Stomach (tissue), 9 donors: ENCODE results near the gene STXBP6. TPM values are rescaled to one million over a fixed set of nuclear protein-coding genes. Genes with fewer than 3 reads are reported as not detected.

Source experiments
- DNase-seq, 2 donors: peaks; one replicate each; pipeline versions ENCODE4 v3.0.0 to v3.0.0-alpha.2; 2013 to 2019
- H3K27ac ChIP-seq, 5 donors: fragments of 200-600 bp in 4 of 5; sonication (generic) in 4 of 5; one replicate each; pipeline ENCODE4 v1.5.1; 2013 to 2019; ENCODE audit warnings: mild to moderate bottlenecking in 1 of 5, moderate library complexity in 1 of 5
- H3K27me3 ChIP-seq, 3 donors: fragments of 200-600 bp; sonication (generic); one replicate each; pipeline ENCODE4 v1.5.1; 2017 to 2019; ENCODE audit warnings: mixed run types in 1 of 3
- H3K36me3 ChIP-seq, 4 donors: fragments of 200-600 bp; sonication (generic); 1 replicate in 3 of 4; 2 replicates in 1 of 4; pipeline ENCODE4 v1.5.1; 2016 to 2019
- H3K4me1 ChIP-seq, 4 donors: fragments of 200-600 bp; sonication (generic); one replicate each; pipeline ENCODE4 v1.5.1; 2016 to 2019
- H3K4me3 ChIP-seq, 4 donors: fragments of 200-600 bp; sonication (generic) in 3 of 4; one replicate each; pipeline ENCODE4 v1.5.1; 2016 to 2019; ENCODE audit warnings: mild to moderate bottlenecking in 1 of 4
- H3K9me3 ChIP-seq, 4 donors: fragments of 200-600 bp; sonication (generic); one replicate each; pipeline ENCODE4 v1.5.1; 2016 to 2019
- EP300 ChIP-seq: sonication (generic); formaldehyde crosslinking; IDR thresholded peaks from one replicate; pipeline ENCODE4 v1.6.1; 2017; ENCODE audit warnings: antibody characterized with exemption
- POLR2A ChIP-seq, 4 donors: fragments of 450-650 bp; IDR thresholded peaks; one replicate each; pipeline ENCODE4 v1.6.1; 2016; ENCODE audit warnings: antibody characterized with exemption in 4 of 4, control low read depth in 2 of 4, mild to moderate bottlenecking in 1 of 4, moderate library complexity in 1 of 4
- POLR2AphosphoS5 ChIP-seq, 3 donors: sonication (generic); formaldehyde crosslinking; IDR thresholded peaks; one replicate each; pipeline ENCODE4 v1.6.1; 2016; ENCODE audit warnings: antibody characterized with exemption in 3 of 3
- WGBS, 5 donors: extraction: QIAGEN DNeasy Blood & Tissue Kit in 3 of 5; methylation state at CpG; one replicate each; pipeline versions ENCODE4 v1.1.5 to v1.1.7; 2013 to 2018; 5-methylcytosine and 5-hydroxymethylcytosine counted together
- intact Hi-C: fragments of 100-400 bp; cut with DNase I; formaldehyde crosslinking; loops from one replicate; pipeline ENCODE4 v1.15.1; 2023; ENCODE audit warnings: low total_unique reads
- polyA plus RNA-seq, 3 donors: library from polyadenylated mRNA; stranded (reverse); fragments of 200-250 nt; gene quantifications; one replicate each; pipeline ENCODE4 v1.2.3, GENCODE V29; 2013
- total RNA-seq, 5 donors: library from RNA; depleted of rRNA; stranded (reverse); fragments of >200 nt; gene quantifications; one replicate each; pipeline versions ENCODE4 v1.1.0 to v1.2.3, GENCODE V29; 2014 to 2016
- TF ChIP-seq, protein P1 (sequence below), 7 experiments: fragments of 450-650 bp in 4 of 7; fragments of 200-600 bp in 3 of 7; sonication (generic) in 3 of 7; IDR thresholded peaks; one replicate each; pipeline ENCODE4 v1.5.1; 2016 to 2019; ENCODE audit warnings: antibody characterized with exemption in 7 of 7, control low read depth in 2 of 7, mild to moderate bottlenecking in 1 of 7
- donor health status: healthy with polysubstance abuse.
- donor health status: Bipolar disorder and iron deficiency.
- donor health status: healthy.

Gene STXBP6
- total and polyA plus RNA-seq, 8 donors, result 7.4 to 37.1 (median 15.2) TPM

DNA sequence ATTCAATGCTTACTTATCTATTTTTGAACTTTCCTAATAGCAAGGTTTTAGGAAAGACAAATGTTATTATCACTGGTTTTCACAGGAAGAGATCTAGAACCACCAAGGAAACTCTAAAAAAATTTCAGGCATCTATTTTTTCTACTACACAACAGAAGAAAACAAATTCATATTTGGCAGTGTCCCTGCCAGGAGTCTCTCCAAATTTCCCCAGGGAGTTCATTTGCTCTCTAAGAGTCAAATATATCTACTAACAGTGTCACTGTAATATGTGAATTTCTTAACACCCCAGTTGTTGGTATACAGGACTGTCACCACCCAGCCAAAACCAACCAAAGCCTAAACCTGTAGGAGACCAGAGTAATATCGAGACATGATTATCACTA, 83.4 kb downstream of the STXBP6 start:
- WGBS, 5 donors, result 59 to 89% (median 78%) methylated on average over 1 of the region's 1 CpG
- no peak for DNase-seq
- Histone ChIP-seq H3K4me3 (no peak overlapping the region), H3K4me1 (peaks cover 11 to 41% (median 26%) of the 10 kb centered on the region in 4 donors), H3K27ac (peak overlapping the region in 4 of 5 donors; percentile 34 to 73 (median 57)), H3K36me3 (no peaks in the 10 kb centered on the region), H3K9me3 (no peaks in the 10 kb centered on the region), H3K27me3 (no peaks in the 10 kb centered on the region)
- TF ChIP-seq, protein P1, sequence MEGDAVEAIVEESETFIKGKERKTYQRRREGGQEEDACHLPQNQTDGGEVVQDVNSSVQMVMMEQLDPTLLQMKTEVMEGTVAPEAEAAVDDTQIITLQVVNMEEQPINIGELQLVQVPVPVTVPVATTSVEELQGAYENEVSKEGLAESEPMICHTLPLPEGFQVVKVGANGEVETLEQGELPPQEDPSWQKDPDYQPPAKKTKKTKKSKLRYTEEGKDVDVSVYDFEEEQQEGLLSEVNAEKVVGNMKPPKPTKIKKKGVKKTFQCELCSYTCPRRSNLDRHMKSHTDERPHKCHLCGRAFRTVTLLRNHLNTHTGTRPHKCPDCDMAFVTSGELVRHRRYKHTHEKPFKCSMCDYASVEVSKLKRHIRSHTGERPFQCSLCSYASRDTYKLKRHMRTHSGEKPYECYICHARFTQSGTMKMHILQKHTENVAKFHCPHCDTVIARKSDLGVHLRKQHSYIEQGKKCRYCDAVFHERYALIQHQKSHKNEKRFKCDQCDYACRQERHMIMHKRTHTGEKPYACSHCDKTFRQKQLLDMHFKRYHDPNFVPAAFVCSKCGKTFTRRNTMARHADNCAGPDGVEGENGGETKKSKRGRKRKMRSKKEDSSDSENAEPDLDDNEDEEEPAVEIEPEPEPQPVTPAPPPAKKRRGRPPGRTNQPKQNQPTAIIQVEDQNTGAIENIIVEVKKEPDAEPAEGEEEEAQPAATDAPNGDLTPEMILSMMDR (IDR thresholded peaks at IDR 0.05), result no peak
- TF ChIP-seq POLR2AphosphoS5 (IDR thresholded peaks at IDR 0.05) (no peak), POLR2A (IDR thresholded peaks at IDR 0.05) (no peak), EP300 (no peak)
- intact Hi-C loops, result no loop called here

GRCh38 chr14:24965934-24966578, 83.9 kb downstream of the STXBP6 start:
- H3K27me3 ChIP-seq, result no peaks in the 10 kb centered on the region
- H3K27ac ChIP-seq, result peak overlapping the region in 4 of 5 donors; percentile 43 to 73 (median 65)
- peaks cover 11 to 38% (median 26%) of the 10 kb centered on the region in 4 donors for H3K4me1 ChIP-seq
- H3K36me3 ChIP-seq, result no peaks in the 10 kb centered on the region
- peak; percentile 37 to 83 for DNase-seq
- no peak overlapping the region for H3K4me3 ChIP-seq
- intact Hi-C loops, result no loop called here
- H3K9me3 ChIP-seq, result no peaks in the 10 kb centered on the region
- 17 to 25% (median 18%) methylated on average over 3 of the region's 3 CpGs for WGBS, 5 donors
- peak in 2 of 3 donors; percentile 45 to 47 for TF ChIP-seq POLR2AphosphoS5 (IDR thresholded peaks at IDR 0.05)
- TF ChIP-seq, protein P1 (IDR thresholded peaks at IDR 0.05), result no peak

- TF ChIP-seq POLR2AphosphoS5 (IDR thresholded peaks at IDR 0.05) (no peak), EP300 (no peak), POLR2A (IDR thresholded peaks at IDR 0.05) (no peak)
- TF ChIP-seq, protein P1 (IDR thresholded peaks at IDR 0.05), result no peak
- Histone ChIP-seq H3K4me3 (no peak overlapping the region), H3K27ac (peak overlapping the region in 4 of 5 donors; percentile 43 to 73 (median 65)), H3K9me3 (no peaks in the 10 kb centered on the region), H3K36me3 (no peaks in the 10 kb centered on the region), H3K4me1 (peaks cover 11 to 43% (median 28%) of the 10 kb centered on the region in 4 donors), H3K27me3 (no peaks in the 10 kb centered on the region)
- intact Hi-C loops, result no loop called here
- WGBS, 5 donors, result 81 to 94% (median 92%) methylated on average over 1 of the region's 1 CpG
- DNase-seq, result no peak
Measured at GRCh38 chr14:24965578-24965933, 84.4 kb downstream of the STXBP6 start.

DNA sequence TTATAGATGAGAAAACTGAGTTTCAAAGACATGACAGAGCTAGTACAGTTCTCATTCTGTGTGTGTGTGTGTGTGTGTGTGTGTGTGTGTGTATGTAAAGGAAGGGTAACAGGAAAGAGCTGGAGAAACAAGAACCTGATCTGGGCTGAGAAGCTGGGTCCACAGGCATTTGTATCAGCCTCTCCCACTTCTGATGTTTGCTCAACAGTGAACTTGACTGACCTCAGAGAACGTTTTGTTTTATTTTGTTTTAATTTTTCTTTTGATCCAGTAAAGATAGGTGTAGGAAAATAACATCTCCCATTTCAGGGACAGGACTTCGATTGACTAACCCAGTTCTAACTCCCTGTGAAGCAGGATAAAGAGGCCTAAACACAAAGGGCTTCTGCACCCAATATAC, 85.4 kb downstream of the STXBP6 start:
- TF ChIP-seq POLR2AphosphoS5 (IDR thresholded peaks at IDR 0.05), result no peak
- no peak for TF ChIP-seq POLR2A (IDR thresholded peaks at IDR 0.05)
- TF ChIP-seq, protein P1 (IDR thresholded peaks at IDR 0.05), result no peak
- TF ChIP-seq EP300, result no peak
- H3K4me3 ChIP-seq, result no peak overlapping the region
- peaks cover 11 to 53% (median 36%) of the 10 kb centered on the region in 4 donors for H3K4me1 ChIP-seq
- H3K9me3 ChIP-seq, result no peaks in the 10 kb centered on the region
- H3K36me3 ChIP-seq, result no peaks in the 10 kb centered on the region
- peak in 1 of 2 donors; percentile 55 for DNase-seq
- H3K27ac ChIP-seq, result peak overlapping the region in 4 of 5 donors; percentile 3 to 73 (median 62)
- 22 to 38% (median 29%) methylated on average over 2 of the region's 2 CpGs for WGBS, 5 donors
- intact Hi-C loops, result no loop called here
- H3K27me3 ChIP-seq, result no peaks in the 10 kb centered on the region
